HG03103 (cell line): ENCODE data around the gene HK2.
"Not testable (repeated sequence)": the region's sequence is repeated elsewhere in the genome, so short reads cannot be mapped to it uniquely, and the experiment has no call there.

Experiments used
- ATAC-seq: cut with Tn5 transposase; IDR thresholded peaks from one replicate; pipeline ENCODE4 v1.9.1; 2021; ENCODE audit warnings: low read depth; ENCODE audit not compliant: unreplicated experiment

HK2 gene

DNA sequence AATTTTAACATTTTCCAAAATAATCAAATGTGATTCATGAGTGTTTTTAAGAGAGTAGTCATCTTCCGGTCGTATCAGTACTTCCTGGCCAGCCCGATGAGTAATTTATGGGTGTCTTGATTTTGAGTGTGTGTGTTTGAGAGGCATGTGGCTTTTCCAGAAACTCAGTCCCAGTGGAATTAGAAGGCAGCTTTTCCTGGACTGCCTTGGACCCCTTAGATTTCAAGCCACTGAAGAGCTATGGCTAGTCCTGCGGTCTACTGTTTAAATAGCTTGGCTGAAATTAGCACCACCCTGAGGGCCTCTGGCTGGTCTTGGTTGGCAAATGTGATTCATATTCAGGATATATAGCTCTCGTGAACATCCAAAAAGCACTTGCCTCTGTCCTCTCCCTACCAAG, 59.4 kb downstream of the HK2 start:
- ATAC-seq: no peak

DNA sequence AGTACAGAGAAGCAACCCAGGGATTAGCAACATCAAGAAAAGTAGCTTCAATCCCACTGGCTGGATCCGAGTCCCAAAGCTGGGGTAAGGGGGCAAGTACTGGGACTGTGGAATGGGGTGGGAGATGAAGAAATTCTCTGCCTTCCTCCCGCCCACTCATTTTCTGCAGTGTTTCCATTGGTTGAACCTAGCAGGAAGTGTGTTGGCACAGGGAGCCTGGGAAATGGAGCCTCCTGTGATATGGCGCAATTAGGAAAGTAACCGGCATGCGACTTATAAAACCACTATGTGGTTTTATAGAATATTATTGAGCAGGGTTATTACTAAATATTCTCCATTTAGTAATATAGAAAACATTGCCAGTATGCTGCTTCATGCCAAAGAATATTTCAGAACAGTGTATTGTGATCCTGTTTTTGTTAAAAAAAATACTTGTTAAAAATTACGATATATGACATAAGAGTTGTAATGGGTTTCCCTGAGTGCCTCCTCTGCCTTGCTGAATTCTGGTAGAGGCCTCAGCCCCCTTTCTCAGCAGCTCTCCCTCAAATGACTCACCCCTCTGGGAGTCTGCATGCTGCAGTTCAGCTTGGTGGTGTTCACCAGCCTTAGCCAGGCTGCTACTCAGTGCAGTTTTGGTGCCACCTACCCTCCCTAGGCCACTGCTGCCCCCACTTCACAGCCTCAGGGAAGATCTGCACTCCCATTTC, 60.5 kb downstream of the HK2 start:
- no peak for ATAC-seq

DNA sequence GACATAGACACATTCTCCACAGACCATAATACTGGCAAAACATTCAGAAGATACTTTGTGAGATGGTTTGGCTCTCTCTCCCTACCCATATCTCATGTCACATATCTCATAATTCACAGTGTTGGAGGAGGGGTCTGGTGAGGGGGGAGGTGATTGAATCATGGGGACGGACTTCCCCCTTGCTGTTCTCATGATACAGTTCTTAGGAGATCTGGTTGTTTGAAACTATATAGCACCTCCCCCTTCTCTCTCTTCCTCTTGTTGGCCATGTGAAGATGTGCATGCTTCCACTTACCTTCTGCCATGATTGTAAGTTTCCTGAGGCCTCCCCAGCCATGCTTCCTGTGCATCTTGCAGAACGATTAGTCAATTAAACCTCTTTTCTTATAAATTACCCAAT, 61.1 kb downstream of the HK2 start:
- no peak for ATAC-seq

- ATAC-seq: no peak
Measured at GRCh38 chr2:74896232-74896631, 62.3 kb downstream of the HK2 start.

GRCh38 chr2:74900225-74900624, 66.3 kb downstream of the HK2 start:
- ATAC-seq: not testable (repeated sequence)

GRCh38 chr2:74902281-74902860, 68.4 kb downstream of the HK2 start:
- ATAC-seq: no peak

DNA sequence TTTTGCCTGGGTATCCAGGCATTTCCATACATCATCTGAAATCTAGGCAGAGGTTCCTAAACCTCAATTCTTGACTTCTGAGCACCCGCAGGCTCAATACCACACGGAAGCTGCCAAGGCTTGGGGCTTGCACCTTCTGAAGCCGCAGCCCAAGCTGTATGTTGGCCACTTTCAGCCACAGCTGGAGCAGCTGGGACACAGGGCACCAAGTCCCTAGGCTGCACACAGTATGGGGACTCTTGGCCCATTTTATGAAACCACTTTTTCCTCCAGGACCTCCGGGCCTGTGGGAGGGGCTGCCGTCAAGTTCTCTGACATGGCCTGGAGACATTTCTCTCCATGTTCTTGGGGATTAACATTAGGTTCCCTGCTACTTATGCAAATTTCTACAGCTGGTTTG, 72.5 kb downstream of the HK2 start:
- ATAC-seq: no peak

GRCh38 chr2:74907560-74907959, 73.6 kb downstream of the HK2 start:
- ATAC-seq: not testable (repeated sequence)

DNA sequence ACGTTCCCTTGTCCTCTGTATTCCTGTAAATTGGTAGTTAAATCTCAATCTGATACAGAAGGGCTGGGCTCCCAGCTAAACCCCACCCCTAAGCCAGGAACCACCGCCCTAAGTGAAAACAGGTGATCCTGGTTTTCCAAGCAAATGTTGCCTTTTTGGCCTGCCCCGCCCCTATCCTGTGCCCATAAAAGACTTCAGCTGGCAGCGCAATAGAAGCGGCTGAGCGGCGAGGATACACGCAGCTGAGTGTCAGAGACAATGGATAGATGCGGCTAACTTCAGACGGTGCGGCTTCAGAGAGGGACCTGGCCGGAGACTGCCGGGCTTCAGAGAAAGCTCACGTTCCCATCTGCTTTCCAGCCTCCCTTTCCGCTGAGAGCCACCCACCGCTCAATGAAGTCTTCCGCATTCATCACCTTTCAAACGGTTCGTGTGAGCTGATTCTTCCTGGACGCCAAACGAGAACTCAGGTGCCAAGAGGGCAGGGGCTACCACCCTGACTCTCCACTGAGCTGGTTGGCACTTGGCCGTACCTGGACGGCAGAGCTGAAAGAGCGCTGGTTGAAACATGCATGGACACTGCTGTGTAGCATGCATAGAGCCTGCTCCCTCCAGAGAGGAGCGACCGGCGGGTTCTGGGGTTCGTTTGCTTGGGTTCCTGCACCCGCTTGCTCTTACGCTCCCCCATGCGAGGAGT, 75.0 kb downstream of the HK2 start:
- ATAC-seq: no peak

DNA sequence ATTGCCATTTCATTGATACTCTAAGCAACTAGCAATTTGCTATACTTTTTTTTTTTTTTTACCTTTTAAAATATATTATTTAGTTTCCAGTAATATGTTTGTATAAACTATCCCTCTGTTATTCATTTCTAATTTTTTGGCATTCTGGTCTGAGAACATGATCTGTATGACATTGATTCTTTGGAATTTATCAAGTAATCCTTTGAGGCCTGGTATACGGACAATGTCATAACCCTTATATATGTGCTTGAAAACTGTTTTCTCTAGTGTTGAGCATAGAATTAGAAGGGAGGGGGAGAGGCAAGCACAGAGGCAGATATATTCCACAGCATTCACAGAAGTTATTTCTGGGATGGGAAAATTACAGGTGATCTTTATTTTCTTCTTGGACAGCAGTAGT, 76.3 kb downstream of the HK2 start:
- ATAC-seq: no peak

GRCh38 chr2:74911061-74911460, 77.1 kb downstream of the HK2 start:
- ATAC-seq: no peak

DNA sequence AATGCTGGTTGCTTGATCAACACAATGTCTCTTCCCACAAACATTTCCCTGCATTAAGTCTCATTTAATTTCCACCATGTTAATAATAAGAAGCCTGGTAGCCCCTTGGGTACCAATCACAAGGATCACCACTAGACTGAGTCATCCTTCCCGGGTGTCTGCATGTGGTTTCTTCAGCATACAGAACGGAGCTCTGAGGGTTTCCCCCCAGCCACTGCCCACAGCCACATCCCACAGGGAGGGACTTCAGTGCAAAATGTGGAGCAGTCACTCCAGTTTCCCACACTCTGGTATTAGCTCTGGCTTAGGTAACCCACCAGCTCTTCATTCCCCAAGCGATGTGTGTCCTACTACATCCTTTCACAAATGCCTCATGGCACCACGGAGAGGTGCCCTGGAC, 81.8 kb downstream of the HK2 start:
- ATAC-seq: no peak

DNA sequence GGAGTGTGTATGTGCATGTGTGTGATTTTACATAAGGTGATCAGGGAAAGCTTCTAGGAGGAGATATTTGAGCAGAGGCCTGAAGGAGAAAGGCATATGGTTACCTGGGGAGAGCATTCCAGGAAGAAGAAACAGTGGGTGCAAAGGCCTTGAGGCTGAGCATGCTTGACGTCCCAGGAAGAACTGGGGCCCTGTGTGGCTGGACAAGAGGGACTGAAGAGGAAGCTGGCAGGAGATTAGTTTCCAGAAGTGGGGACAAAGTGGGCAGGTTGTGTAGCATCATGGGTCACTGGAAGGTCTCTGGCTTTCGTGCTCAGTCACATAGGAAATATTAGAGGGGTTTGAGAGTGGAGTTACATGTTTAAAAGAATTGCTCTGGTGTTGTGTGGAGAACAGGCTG, 82.5 kb downstream of the HK2 start:
- no peak for ATAC-seq

- ATAC-seq: no peak
Measured at GRCh38 chr2:74917702-74918619, 84.0 kb downstream of the HK2 start.

GRCh38 chr2:74919827-74920226, 85.9 kb downstream of the HK2 start:
- no peak for ATAC-seq

DNA sequence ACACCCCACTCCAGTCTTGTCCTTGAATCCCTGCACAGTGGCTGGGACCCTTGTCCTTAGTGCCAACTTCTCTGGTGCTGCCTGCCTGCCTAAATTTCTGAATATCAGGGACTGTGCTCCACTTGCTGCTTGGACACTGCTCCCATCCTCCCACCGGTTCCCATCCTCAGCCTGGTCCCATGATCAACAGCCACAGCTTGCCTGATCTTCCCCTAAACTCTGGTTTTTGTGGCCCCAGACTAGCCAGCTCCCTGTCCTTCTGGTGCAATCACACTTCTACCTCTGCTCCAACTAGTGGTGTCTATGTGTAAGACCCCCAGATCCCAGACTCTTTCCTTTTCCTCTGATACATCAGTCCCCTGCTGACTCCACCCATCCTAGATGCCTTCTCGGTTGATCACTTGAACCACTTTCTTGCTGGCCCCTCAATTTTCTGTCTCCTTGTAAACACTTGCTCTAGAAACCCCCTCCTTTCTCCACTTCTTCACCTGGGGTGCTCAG, 87.4 kb downstream of the HK2 start:
- no peak for ATAC-seq

DNA sequence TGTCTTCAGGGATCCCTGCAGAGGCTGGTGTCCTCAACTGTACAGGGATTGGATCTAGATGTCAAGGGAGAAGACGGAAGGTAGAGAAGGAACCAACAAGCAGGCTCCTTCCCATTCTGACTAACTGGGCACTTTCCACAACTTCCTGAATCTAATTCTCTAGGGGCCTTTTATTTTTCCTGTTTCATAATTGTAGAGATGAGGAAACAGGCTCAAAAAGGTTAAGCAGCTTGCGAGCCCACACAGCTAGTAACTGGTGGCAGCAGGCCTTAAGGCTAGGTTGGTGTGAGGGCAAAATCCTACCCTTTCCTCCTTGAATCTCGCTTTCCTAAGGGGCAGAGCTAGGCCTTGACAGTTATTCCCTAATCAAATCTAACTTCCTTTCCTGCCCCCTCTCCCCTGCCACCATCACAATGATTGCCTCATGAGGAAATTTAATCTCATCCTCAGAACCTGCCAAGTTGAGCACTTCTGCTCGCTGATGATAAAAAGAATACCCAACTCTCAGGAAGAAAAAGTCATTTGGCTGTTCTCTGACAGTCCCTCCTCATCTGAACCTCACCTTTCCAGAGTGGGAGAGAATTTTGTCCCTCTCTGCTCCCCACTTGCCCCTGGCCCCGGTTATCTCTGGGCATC, 88.8 kb downstream of the HK2 start:
- no peak for ATAC-seq

- no peak for ATAC-seq
Measured at GRCh38 chr2:74924463-74925265, 90.7 kb downstream of the HK2 start.

- no peak for ATAC-seq
Measured at GRCh38 chr2:74925361-74925786, 91.4 kb downstream of the HK2 start.
